Type B pancreatic cell (in vitro differentiated cells): Measurements from ENCODE around the gene ZNF474. TPM values are rescaled to one million over a fixed set of nuclear protein-coding genes. Genes with fewer than 3 reads are reported as not detected.

Experiments
- DNase-seq: peaks from one replicate; pipeline ENCODE4 v3.0.0; 2021; ENCODE audit warnings: mixed read lengths; ENCODE audit not compliant: unreplicated experiment; ENCODE audit errors: extremely low spot score
- H3K27ac Mint-ChIP-seq: 2 replicates; pipeline ENCODE4 v1.8.0; 2021; ENCODE audit warnings: mild to moderate bottlenecking, mixed read lengths
- H3K27me3 Mint-ChIP-seq: 2 replicates; pipeline ENCODE4 v1.8.0; 2021; ENCODE audit warnings: mixed read lengths
- H3K36me3 Mint-ChIP-seq: 2 replicates; pipeline ENCODE4 v1.8.0; 2021; ENCODE audit warnings: mixed read lengths
- H3K4me1 Mint-ChIP-seq: one replicate; pipeline ENCODE4 v1.8.0; 2021; ENCODE audit warnings: mixed read lengths; ENCODE audit not compliant: unreplicated experiment
- H3K4me3 Mint-ChIP-seq: 2 replicates; pipeline ENCODE4 v1.8.0; 2021; ENCODE audit warnings: mild to moderate bottlenecking, mixed read lengths
- H3K9me3 Mint-ChIP-seq: 2 replicates; pipeline ENCODE4 v1.8.0; 2021; ENCODE audit warnings: mixed read lengths
- total RNA-seq: library from RNA; stranded (reverse); gene quantifications from 2 replicates; pipeline ENCODE4 v1.2.1, GENCODE V29; 2021; ENCODE audit warnings: low replicate concordance
- TF ChIP-seq, protein P1 (sequence below): fragments of 200-600 bp; sonication (generic); conservative IDR thresholded peaks from 2 replicates; pipeline ENCODE4 v1.5.0; 2021; ENCODE audit warnings: antibody characterized with exemption, mild to moderate bottlenecking

The ZNF474 gene
- total RNA-seq, 1 donor from 2014 or later: 1.9 TPM

DNA sequence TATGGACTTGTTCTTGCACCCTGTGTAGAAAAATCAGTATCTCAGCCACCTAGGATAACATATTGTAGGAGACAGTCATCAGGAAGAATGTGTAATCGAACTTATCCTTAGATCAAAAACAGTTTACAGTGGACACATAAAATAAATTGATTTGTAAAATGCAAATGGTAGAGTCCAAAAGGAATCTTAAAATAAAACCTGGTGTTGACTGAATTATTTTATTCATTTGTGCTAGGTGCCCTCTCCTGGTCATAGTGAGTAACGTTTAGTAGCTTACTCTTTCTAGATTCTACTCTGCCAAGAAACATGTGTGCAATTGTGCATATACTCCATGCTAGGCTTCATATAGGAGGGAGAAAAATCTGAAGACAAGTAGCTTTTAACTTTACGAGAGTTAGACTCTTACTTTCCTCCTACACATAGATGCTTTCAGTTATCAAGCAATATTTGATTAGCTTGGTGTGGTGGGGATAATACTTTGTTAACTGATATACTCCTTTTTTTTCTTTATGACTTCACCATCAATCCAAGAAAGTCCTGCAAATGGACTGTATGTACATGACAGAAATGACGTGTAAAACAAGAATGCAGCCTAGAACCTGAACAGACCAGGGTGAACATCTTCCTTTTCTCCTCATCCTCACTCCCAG is 27.6 kb upstream of the ZNF474 start:
- TF ChIP-seq, protein P1, sequence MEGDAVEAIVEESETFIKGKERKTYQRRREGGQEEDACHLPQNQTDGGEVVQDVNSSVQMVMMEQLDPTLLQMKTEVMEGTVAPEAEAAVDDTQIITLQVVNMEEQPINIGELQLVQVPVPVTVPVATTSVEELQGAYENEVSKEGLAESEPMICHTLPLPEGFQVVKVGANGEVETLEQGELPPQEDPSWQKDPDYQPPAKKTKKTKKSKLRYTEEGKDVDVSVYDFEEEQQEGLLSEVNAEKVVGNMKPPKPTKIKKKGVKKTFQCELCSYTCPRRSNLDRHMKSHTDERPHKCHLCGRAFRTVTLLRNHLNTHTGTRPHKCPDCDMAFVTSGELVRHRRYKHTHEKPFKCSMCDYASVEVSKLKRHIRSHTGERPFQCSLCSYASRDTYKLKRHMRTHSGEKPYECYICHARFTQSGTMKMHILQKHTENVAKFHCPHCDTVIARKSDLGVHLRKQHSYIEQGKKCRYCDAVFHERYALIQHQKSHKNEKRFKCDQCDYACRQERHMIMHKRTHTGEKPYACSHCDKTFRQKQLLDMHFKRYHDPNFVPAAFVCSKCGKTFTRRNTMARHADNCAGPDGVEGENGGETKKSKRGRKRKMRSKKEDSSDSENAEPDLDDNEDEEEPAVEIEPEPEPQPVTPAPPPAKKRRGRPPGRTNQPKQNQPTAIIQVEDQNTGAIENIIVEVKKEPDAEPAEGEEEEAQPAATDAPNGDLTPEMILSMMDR: peak; percentile 78
- Mint-ChIP-seq H3K27ac (no peak overlapping the region), H3K9me3 (no peaks in the 10 kb centered on the region), H3K4me3 (no peak overlapping the region), H3K36me3 (no peaks in the 10 kb centered on the region), H3K27me3 (no peaks in the 10 kb centered on the region), H3K4me1 (no peaks in the 10 kb centered on the region)
- DNase-seq: no peak

DNA sequence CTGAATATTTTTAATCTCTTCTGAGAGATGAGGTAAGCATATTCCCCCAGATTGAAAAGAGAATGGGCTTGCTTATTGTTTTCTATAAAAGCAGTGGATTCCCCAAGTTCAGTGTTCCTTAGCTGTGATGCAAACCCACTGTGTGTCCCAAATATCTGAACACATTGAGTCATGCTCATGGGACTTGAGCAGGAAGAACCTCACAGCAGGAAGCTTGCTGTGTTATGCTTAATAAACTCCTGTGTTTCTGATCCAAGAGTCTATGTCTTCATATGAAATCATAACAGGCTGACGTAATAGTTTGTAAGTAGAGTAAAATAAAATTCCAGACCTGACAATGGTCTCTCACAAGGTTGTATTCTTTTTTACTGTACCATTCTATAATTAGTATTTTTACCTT is 26.5 kb upstream of the ZNF474 start:
- no peak for DNase-seq
- Mint-ChIP-seq H3K36me3 (no peaks in the 10 kb centered on the region), H3K27me3 (peaks cover 4% of the 10 kb centered on the region), H3K27ac (no peak overlapping the region), H3K9me3 (no peaks in the 10 kb centered on the region), H3K4me1 (no peaks in the 10 kb centered on the region), H3K4me3 (no peak overlapping the region)
- TF ChIP-seq, protein P1: no peak

DNA sequence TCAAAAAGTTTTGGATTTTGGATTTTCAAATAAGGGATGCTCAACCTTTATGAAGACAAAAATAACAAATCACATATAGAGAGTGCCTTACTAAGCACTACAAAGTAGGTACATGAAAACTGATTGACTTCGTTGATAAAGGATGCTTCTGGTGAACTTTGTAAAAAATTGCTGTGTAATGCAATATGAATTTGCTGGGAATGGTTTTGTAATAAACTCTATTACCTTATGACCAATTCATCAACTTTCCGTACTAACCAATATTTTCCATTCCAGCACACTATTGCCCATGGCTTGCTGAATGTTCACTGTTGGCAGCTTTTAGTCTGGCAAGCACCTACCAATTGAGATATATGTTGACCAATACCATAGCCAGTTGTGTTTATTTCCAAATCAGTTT is 23.4 kb upstream of the ZNF474 start:
- H3K4me1 Mint-ChIP-seq: peaks cover under 1% of the 10 kb centered on the region
- TF ChIP-seq, protein P1: no peak
- no peaks in the 10 kb centered on the region for H3K9me3 Mint-ChIP-seq
- peaks cover 7% of the 10 kb centered on the region for H3K27me3 Mint-ChIP-seq
- DNase-seq: no peak
- no peak overlapping the region for H3K4me3 Mint-ChIP-seq
- no peak overlapping the region for H3K27ac Mint-ChIP-seq
- H3K36me3 Mint-ChIP-seq: no peaks in the 10 kb centered on the region

DNA sequence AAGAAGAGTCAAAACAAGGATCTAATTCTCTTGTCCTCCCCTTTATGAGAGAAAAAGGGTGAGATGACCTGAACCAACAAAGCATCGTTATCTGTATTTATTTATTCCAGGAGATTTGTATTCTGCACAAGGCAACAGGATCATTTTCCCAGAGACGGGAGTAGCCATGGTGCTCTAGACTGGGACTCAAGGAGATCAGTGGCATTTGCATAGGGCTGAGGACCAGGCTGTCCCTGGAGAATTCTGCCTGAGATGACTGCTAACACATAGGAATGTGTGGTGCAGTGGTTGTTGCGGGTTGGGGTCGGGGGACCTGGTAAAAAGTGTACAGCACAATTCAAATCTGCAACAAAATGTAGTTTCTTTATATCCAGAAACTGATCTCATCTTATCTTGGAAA is 22.3 kb upstream of the ZNF474 start:
- Mint-ChIP-seq H3K27me3 (peaks cover 7% of the 10 kb centered on the region), H3K4me3 (no peak overlapping the region), H3K9me3 (no peaks in the 10 kb centered on the region), H3K27ac (no peak overlapping the region), H3K36me3 (no peaks in the 10 kb centered on the region), H3K4me1 (peaks cover 8% of the 10 kb centered on the region)
- no peak for DNase-seq
- TF ChIP-seq, protein P1: no peak

DNA sequence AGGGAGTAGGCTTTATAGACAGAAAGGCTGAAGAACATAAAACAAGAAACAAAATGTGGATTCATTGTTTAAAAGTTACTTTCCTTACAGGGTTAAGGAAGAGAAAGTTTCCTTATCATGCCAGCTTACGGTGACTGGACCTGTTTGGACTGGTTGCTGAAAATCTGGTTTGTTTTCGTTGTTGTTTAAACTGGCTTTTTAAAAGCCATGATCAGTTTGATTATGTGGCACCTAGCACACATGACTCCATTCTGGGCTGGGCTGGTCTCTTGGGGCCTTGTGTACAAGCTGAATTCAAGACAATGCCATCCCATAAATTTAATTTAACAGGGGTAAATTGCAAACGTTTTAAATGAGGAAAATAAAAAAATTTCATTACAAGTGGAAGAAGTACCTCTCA is 18.4 kb upstream of the ZNF474 start:
- H3K9me3 Mint-ChIP-seq: no peaks in the 10 kb centered on the region
- peaks cover 8% of the 10 kb centered on the region for H3K4me1 Mint-ChIP-seq
- peaks cover 7% of the 10 kb centered on the region for H3K27me3 Mint-ChIP-seq
- no peaks in the 10 kb centered on the region for H3K36me3 Mint-ChIP-seq
- no peak for DNase-seq
- TF ChIP-seq, protein P1: no peak
- H3K27ac Mint-ChIP-seq: no peak overlapping the region
- H3K4me3 Mint-ChIP-seq: no peak overlapping the region

DNA sequence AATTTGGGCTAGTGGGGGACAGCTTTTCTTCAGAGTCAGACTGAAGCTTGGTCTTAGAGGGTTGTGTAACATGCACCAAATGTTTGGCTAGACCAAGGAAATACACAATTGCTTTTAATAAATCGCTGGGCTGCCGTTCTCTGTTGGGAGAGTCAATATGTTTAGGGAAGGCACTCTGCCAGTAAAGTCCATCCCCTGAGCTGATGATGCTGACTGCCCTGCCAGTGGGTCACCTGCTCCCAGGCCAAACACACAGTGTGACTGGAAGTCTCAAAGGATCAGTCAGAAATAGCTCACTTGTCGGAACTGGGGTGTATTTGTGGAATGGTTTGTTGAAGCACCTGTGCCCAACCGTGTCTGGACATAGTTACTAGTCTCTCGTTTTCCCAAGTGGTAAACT is 17.9 kb upstream of the ZNF474 start:
- Mint-ChIP-seq H3K36me3 (no peaks in the 10 kb centered on the region), H3K4me3 (no peak overlapping the region), H3K27ac (no peak overlapping the region), H3K9me3 (no peaks in the 10 kb centered on the region), H3K4me1 (peaks cover 8% of the 10 kb centered on the region), H3K27me3 (peaks cover 7% of the 10 kb centered on the region)
- TF ChIP-seq, protein P1: no peak
- no peak for DNase-seq
